Measurements from ENCODE around the gene TCFL5.

TCFL5 gene

GRCh38 chr20:62859721-62860120 lies 1.9 kb downstream of the TCFL5 start:
- Histone ChIP-seq H3K27ac (ENCODE audit: low read depth, low read length) (no peak overlapping the region), H4K20me1 (ENCODE audit: low read depth, low read length) (no peaks in the 10 kb centered on the region), H3K9ac (ENCODE audit: low read length) (no peak overlapping the region), H2AFZ (ENCODE audit: low read depth, low read length, severe bottlenecking) (no peak overlapping the region), H3K9me3 (ENCODE audit: insufficient read depth, low read length) (no peaks in the 10 kb centered on the region), H3K4me2 (ENCODE audit: low read depth, low read length, poor library complexity, severe bottlenecking) (peak overlapping the region; percentile 4), H3F3A (ENCODE audit: insufficient read depth) (peaks cover 11% of the 10 kb centered on the region), H3K36me3 (ENCODE audit: low read length) (no peaks in the 10 kb centered on the region), H3K4me3 (ENCODE audit: insufficient read depth, low read length, poor library complexity, severe bottlenecking) (no peak overlapping the region), H3K27me3 (ENCODE audit: low read length) (no peaks in the 10 kb centered on the region), H3K9me2 (replicated peaks; ENCODE audit: insufficient read depth, low read length) (no peaks in the 10 kb centered on the region), H3K79me2 (ENCODE audit: insufficient read depth, low read length) (no peaks in the 10 kb centered on the region)
- TF ChIP-seq EZH2phosphoT487 (conservative IDR thresholded peaks at IDR 0.05; ENCODE audit: low read length), result no peak

- Histone ChIP-seq H3K9me2 (replicated peaks; ENCODE audit: insufficient read depth, low read length) (no peaks in the 10 kb centered on the region), H2AFZ (ENCODE audit: low read depth, low read length, severe bottlenecking) (no peak overlapping the region), H3K9me3 (ENCODE audit: insufficient read depth, low read length) (no peaks in the 10 kb centered on the region), H3K27ac (ENCODE audit: low read depth, low read length) (no peak overlapping the region), H4K20me1 (ENCODE audit: low read depth, low read length) (no peaks in the 10 kb centered on the region), H3K9ac (ENCODE audit: low read length) (no peak overlapping the region), H3K4me2 (ENCODE audit: low read depth, low read length, poor library complexity, severe bottlenecking) (no peak overlapping the region), H3K36me3 (ENCODE audit: low read length) (no peaks in the 10 kb centered on the region), H3K4me3 (ENCODE audit: insufficient read depth, low read length, poor library complexity, severe bottlenecking) (no peak overlapping the region), H3K79me2 (ENCODE audit: insufficient read depth, low read length) (no peaks in the 10 kb centered on the region), H3F3A (ENCODE audit: insufficient read depth) (peaks cover 11% of the 10 kb centered on the region), H3K27me3 (ENCODE audit: low read length) (no peaks in the 10 kb centered on the region)
- no peak for TF ChIP-seq EZH2phosphoT487 (conservative IDR thresholded peaks at IDR 0.05; ENCODE audit: low read length)
Measured at GRCh38 chr20:62858058-62858830, 3.4 kb downstream of the TCFL5 start.

DNA sequence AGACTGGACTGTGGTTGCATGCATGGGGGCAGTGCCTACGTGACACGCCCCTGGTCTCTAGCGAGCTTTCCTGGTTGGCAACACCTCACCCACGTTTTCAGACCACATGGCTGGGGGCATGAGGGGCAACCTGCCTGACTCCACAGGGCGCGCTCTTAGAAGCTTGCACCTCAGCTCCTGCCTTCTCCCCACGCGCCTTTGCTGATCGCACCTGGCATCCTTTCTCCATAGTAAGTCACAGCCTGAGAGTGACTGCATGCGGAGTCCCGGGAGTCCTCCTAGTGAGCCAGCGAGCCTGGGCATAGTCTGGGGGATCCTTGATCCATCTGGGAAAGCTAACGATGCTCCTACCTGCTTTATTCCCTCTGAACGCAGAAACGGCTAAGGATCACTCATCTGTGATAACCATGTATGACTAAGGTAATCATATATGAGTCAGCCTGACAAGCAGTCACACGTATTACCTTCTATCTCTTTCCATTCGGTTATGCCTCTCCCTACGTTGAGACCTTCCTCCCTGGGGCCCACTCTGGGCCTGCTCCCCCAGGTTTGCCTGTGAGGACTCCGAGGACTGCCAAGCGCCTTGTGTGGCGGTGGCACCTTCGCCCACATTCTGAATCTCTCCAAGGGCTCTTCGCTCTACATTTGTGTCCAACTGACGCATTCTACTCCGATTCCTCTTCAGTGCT lies 4.5 kb downstream of the TCFL5 start:
- no peaks in the 10 kb centered on the region for H3K9me3 ChIP-seq (ENCODE audit: insufficient read depth, low read length)
- H3K27ac ChIP-seq (ENCODE audit: low read depth, low read length), result no peak overlapping the region
- no peak overlapping the region for H3K9ac ChIP-seq (ENCODE audit: low read length)
- H4K20me1 ChIP-seq (ENCODE audit: low read depth, low read length), result no peaks in the 10 kb centered on the region
- no peaks in the 10 kb centered on the region for H3K9me2 ChIP-seq (replicated peaks; ENCODE audit: insufficient read depth, low read length)
- peaks cover 4% of the 10 kb centered on the region; the same call in 1 of the 2 replicates for H3F3A ChIP-seq (ENCODE audit: insufficient read depth)
- TF ChIP-seq EZH2phosphoT487 (conservative IDR thresholded peaks at IDR 0.05; ENCODE audit: low read length), result no peak
- TF ChIP-seq, protein P1, sequence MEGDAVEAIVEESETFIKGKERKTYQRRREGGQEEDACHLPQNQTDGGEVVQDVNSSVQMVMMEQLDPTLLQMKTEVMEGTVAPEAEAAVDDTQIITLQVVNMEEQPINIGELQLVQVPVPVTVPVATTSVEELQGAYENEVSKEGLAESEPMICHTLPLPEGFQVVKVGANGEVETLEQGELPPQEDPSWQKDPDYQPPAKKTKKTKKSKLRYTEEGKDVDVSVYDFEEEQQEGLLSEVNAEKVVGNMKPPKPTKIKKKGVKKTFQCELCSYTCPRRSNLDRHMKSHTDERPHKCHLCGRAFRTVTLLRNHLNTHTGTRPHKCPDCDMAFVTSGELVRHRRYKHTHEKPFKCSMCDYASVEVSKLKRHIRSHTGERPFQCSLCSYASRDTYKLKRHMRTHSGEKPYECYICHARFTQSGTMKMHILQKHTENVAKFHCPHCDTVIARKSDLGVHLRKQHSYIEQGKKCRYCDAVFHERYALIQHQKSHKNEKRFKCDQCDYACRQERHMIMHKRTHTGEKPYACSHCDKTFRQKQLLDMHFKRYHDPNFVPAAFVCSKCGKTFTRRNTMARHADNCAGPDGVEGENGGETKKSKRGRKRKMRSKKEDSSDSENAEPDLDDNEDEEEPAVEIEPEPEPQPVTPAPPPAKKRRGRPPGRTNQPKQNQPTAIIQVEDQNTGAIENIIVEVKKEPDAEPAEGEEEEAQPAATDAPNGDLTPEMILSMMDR (IDR thresholded peaks at IDR 0.05; ENCODE audit: insufficient read depth, low read length, poor library complexity, severe bottlenecking), result no peak
- H3K27me3 ChIP-seq (ENCODE audit: low read length), result no peaks in the 10 kb centered on the region
- H3K4me2 ChIP-seq (ENCODE audit: low read depth, low read length, poor library complexity, severe bottlenecking), result no peak overlapping the region
- no peaks in the 10 kb centered on the region for H3K79me2 ChIP-seq (ENCODE audit: insufficient read depth, low read length)
- no peak overlapping the region for H2AFZ ChIP-seq (ENCODE audit: low read depth, low read length, severe bottlenecking)
- no peak overlapping the region for H3K4me3 ChIP-seq (ENCODE audit: insufficient read depth, low read length, poor library complexity, severe bottlenecking)
- H3K36me3 ChIP-seq (ENCODE audit: low read length), result no peaks in the 10 kb centered on the region

GRCh38 chr20:62855120-62855519 lies 6.5 kb downstream of the TCFL5 start:
- H4K20me1 ChIP-seq (ENCODE audit: low read depth, low read length), result no peaks in the 10 kb centered on the region
- no peak overlapping the region for H2AFZ ChIP-seq (ENCODE audit: low read depth, low read length, severe bottlenecking)
- H3K4me3 ChIP-seq (ENCODE audit: insufficient read depth, low read length, poor library complexity, severe bottlenecking), result no peak overlapping the region
- H3K9me3 ChIP-seq (ENCODE audit: insufficient read depth, low read length), result no peaks in the 10 kb centered on the region
- H3K9me2 ChIP-seq (replicated peaks; ENCODE audit: insufficient read depth, low read length), result no peaks in the 10 kb centered on the region
- no peak overlapping the region for H3K4me2 ChIP-seq (ENCODE audit: low read depth, low read length, poor library complexity, severe bottlenecking)
- no peaks in the 10 kb centered on the region for H3K79me2 ChIP-seq (ENCODE audit: insufficient read depth, low read length)
- H3K27me3 ChIP-seq (ENCODE audit: low read length), result no peaks in the 10 kb centered on the region
- H3K36me3 ChIP-seq (ENCODE audit: low read length), result 0 out of 2 replicates have a peak, but pooled peaks cover 3% of the 10 kb centered on the region
- H3K27ac ChIP-seq (ENCODE audit: low read depth, low read length), result no peak overlapping the region
- peaks cover 4% of the 10 kb centered on the region; the same call in 1 of the 2 replicates for H3F3A ChIP-seq (ENCODE audit: insufficient read depth)
- no peak for TF ChIP-seq EZH2phosphoT487 (conservative IDR thresholded peaks at IDR 0.05; ENCODE audit: low read length)
- TF ChIP-seq, protein P1 (IDR thresholded peaks at IDR 0.05; ENCODE audit: insufficient read depth, low read length, poor library complexity, severe bottlenecking), result no peak
- H3K9ac ChIP-seq (ENCODE audit: low read length), result no peak overlapping the region

Data from SU-DHL-6 (cell line).